TTC549 (cell line): ENCODE measurements around the gene CD4.
"Not testable (repeated sequence)": the region's sequence is repeated elsewhere in the genome, so short reads cannot be mapped to it uniquely, and the experiment has no call there.

Experiments used
- FAIRE-seq: peaks from 2 replicates; lab custom pipeline; 2012; peaks lifted over from hg19 to GRCh38; lab: Jason Lieb, UNC

The CD4 gene

GRCh38 chr12:6869049-6870021 lies 80.0 kb downstream of the CD4 start:
- no peak for FAIRE-seq

- not testable (repeated sequence) for FAIRE-seq
Measured at GRCh38 chr12:6870304-6870703, 81.0 kb downstream of the CD4 start.
